ENCODE results near the gene KCNMA1. TPM values are rescaled to one million over a fixed set of nuclear protein-coding genes. Genes with fewer than 3 reads are reported as not detected.

Gene KCNMA1
- total and polyA plus RNA-seq, 10 of the 15 experiments (the other 5 are each of a cell fraction or from before 2014, with no cell fraction given), result 8.5 to 77.0 (median 21.3) TPM

- TF ChIP-seq SIX5 (IDR thresholded peaks at IDR 0.05; ENCODE audit: low read depth, low read length, severe bottlenecking) (no peak), PAX8 (IDR thresholded peaks at IDR 0.05) (no peak), RCOR1 (conservative IDR thresholded peaks at IDR 0.05; ENCODE audit: low read depth, low read length) (no peak), CUX1 (IDR thresholded peaks at IDR 0.05; ENCODE audit: insufficient replicate concordance, low read depth, low read length) (no peak), TAF1 (IDR thresholded peaks at IDR 0.05; ENCODE audit: borderline replicate concordance, low read depth, low read length) (no peak), CREM (IDR thresholded peaks at IDR 0.05; ENCODE audit: low read depth) (no peak), NR2F1 (conservative IDR thresholded peaks at IDR 0.05) (no peak), DPF2 (IDR thresholded peaks at IDR 0.05) (no peak), BCL11A (IDR thresholded peaks at IDR 0.05; ENCODE audit: low read depth, low read length) (no peak), EP300 (IDR thresholded peaks at IDR 0.05; ENCODE audit: borderline replicate concordance in 1 of 2, control insufficient read depth in 1 of 2, low read depth in 2 of 2, low read length in 2 of 2) (no peak), BCL3 (IDR thresholded peaks at IDR 0.05; ENCODE audit: borderline replicate concordance, insufficient read depth, low read depth, low read length, poor library complexity, severe bottlenecking) (no peak)
- TF ChIP-seq, protein P1, sequence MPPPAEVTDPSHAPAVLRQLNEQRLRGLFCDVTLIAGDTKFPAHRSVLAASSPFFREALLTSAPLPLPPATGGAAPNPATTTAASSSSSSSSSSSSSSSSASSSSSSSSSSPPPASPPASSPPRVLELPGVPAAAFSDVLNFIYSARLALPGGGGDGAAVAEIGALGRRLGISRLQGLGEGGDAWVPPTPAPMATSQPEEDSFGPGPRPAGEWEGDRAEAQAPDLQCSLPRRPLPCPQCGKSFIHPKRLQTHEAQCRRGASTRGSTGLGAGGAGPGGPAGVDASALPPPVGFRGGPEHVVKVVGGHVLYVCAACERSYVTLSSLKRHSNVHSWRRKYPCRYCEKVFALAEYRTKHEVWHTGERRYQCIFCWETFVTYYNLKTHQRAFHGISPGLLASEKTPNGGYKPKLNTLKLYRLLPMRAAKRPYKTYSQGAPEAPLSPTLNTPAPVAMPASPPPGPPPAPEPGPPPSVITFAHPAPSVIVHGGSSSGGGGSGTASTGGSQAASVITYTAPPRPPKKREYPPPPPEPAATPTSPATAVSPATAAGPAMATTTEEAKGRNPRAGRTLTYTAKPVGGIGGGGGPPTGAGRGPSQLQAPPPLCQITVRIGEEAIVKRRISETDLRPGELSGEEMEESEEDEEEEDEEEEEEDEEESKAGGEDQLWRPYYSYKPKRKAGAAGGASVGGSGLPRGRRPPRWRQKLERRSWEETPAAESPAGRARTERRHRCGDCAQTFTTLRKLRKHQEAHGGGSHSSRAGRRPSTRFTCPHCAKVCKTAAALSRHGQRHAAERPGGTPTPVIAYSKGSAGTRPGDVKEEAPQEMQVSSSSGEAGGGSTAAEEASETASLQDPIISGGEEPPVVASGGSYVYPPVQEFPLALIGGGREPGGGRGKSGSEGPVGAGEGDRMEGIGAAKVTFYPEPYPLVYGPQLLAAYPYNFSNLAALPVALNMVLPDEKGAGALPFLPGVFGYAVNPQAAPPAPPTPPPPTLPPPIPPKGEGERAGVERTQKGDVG (CRISPR knock-in tag; IDR thresholded peaks at IDR 0.05), result no peak
- TF ChIP-seq, protein P2, sequence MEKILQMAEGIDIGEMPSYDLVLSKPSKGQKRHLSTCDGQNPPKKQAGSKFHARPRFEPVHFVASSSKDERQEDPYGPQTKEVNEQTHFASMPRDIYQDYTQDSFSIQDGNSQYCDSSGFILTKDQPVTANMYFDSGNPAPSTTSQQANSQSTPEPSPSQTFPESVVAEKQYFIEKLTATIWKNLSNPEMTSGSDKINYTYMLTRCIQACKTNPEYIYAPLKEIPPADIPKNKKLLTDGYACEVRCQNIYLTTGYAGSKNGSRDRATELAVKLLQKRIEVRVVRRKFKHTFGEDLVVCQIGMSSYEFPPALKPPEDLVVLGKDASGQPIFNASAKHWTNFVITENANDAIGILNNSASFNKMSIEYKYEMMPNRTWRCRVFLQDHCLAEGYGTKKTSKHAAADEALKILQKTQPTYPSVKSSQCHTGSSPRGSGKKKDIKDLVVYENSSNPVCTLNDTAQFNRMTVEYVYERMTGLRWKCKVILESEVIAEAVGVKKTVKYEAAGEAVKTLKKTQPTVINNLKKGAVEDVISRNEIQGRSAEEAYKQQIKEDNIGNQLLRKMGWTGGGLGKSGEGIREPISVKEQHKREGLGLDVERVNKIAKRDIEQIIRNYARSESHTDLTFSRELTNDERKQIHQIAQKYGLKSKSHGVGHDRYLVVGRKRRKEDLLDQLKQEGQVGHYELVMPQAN (conservative IDR thresholded peaks at IDR 0.05), result no peak
Measured at GRCh38 chr10:77431209-77431611, 206.4 kb downstream of the KCNMA1 start (continued).
